ENCODE results near the gene TCF25.

DNA sequence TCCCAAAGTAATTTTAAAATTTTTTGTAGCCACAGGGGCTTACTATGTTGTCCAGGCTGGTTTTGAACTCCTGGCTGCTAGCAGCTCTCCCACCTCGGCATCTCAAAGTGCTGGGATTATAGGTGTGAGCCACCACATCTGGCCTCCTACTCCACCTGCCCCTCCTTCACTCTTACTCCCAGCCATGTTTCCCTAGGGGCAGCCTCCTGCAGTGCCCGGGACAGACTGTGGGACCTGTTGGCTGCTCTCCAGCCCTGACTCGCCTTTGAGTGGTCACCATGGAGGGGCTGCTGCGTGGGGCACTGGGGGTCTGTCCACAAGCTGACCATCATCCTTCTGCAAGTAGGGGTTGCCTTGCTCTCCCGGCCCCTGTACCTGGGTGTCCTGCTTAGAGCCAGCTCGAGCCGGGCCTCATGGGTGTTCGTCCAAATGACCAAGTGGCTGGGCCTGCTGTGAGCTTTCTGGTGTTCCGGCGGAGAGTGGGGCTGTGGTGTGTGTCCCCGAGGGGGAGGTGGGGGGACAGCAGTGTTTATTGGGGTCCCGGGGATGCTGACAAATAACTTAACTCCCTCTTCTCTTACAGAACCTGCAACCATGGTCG is 28.6 kb upstream of the TCF25 start:
- TF ChIP-seq POLR2A (IDR thresholded peaks at IDR 0.05): no peak
- TF ChIP-seq, protein P1, sequence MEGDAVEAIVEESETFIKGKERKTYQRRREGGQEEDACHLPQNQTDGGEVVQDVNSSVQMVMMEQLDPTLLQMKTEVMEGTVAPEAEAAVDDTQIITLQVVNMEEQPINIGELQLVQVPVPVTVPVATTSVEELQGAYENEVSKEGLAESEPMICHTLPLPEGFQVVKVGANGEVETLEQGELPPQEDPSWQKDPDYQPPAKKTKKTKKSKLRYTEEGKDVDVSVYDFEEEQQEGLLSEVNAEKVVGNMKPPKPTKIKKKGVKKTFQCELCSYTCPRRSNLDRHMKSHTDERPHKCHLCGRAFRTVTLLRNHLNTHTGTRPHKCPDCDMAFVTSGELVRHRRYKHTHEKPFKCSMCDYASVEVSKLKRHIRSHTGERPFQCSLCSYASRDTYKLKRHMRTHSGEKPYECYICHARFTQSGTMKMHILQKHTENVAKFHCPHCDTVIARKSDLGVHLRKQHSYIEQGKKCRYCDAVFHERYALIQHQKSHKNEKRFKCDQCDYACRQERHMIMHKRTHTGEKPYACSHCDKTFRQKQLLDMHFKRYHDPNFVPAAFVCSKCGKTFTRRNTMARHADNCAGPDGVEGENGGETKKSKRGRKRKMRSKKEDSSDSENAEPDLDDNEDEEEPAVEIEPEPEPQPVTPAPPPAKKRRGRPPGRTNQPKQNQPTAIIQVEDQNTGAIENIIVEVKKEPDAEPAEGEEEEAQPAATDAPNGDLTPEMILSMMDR (IDR thresholded peaks at IDR 0.05 in 4 of 5, conservative IDR thresholded peaks at IDR 0.05 in 1 of 5): no peak

Measured in gastrocnemius medialis (tissue), 4 donors.